HCT116 (cell line): ENCODE results near the gene BCO1. TPM values are rescaled to one million over a fixed set of nuclear protein-coding genes. Genes with fewer than 3 reads are reported as not detected.

ENCODE experiments used
- ATAC-seq: fragments of 200-7000 bp; cut with Tn5 transposase; 2 replicates; pipeline ENCODE4 v1.9.1; 2020; ENCODE audit warnings: mild to moderate bottlenecking, moderate library complexity
- BruUV-seq: library from RNA; stranded (reverse); fragments of 400-500 nt; replicated peaks from 2 replicates; lab custom pipeline; 2021; lab: Mats Ljungman, UMichigan
- CTCF ChIA-PET: fragments of 300-600 bp; sonication (Branson Sonifier 250); formaldehyde crosslinking; loops from one replicate; lab custom pipeline; 2021; ENCODE audit warnings: antibody characterized with exemption; lab: Charles Lee
- POLR2A ChIA-PET: fragments of 300-600, 350-600 bp; sonication (Branson Sonifier 250); formaldehyde crosslinking; loops from one replicate; lab custom pipeline; 2021; ENCODE audit warnings: antibody characterized with exemption; lab: Charles Lee
- RAD21 ChIA-PET, 2 experiments: fragments of 300-600 bp; sonication (Branson Sonifier 250); formaldehyde crosslinking; loops; one replicate each; lab custom pipeline; 2023; ENCODE audit warnings: low total read pairs in 2 of 2; ENCODE audit not compliant: uncharacterized antibody in 2 of 2, unreplicated experiment in 2 of 2, low non-redundant PET in 1 of 2; lab: Charles Lee
- DNase-seq: peaks from one replicate; pipeline ENCODE4 v3.0.0-alpha.2; 2010; ENCODE audit warnings: low read depth, low spot score
- H2AFZ ChIP-seq: fragments of 200-600 bp; shearing (Covaris generic), sonication (generic); 2 replicates; pipeline ENCODE4 v1.6.1; 2017; ENCODE audit warnings: low read depth, mixed run types, mixed read lengths, antibody characterized with exemption, low read length; ENCODE audit not compliant: poor library complexity, severe bottlenecking
- H3K27ac ChIP-seq: 2 replicates; pipeline ENCODE4 v1.5.1; 2012; ENCODE audit warnings: low read depth, low read length
- H3K27me3 ChIP-seq: fragments of 200-600 bp; sonication (generic); 2 replicates; pipeline ENCODE4 v1.6.1; 2016; ENCODE audit warnings: mixed run types, low read length, mixed read lengths; ENCODE audit not compliant: insufficient read depth
- H3K36me3 ChIP-seq, 2 experiments: fragments of 200-500 bp in 1 of 2; fragments of 200-600 bp in 1 of 2; sonication (Bioruptor generic) in 1 of 2; sonication (generic) in 1 of 2; 2 replicates each; pipeline versions ENCODE4 v1.5.1 to v1.6.1; 2014 to 2016; ENCODE audit warnings: low read length in 2 of 2, inconsistent platforms in 1 of 2, mixed read lengths in 1 of 2, mixed run types in 1 of 2; ENCODE audit not compliant: insufficient read depth in 2 of 2, control insufficient read depth in 1 of 2
- H3K4me1 ChIP-seq, 2 experiments: fragments of 200-600 bp in 1 of 2; sonication (generic) in 1 of 2; 2 replicates each; pipeline versions ENCODE4 v1.5.1 to v1.6.1; 2012 to 2017; ENCODE audit warnings: low read length in 2 of 2, inconsistent platforms in 1 of 2, mild to moderate bottlenecking in 1 of 2, mixed read lengths in 1 of 2, mixed run types in 1 of 2, moderate library complexity in 1 of 2; ENCODE audit not compliant: insufficient read depth in 2 of 2, control insufficient read depth in 1 of 2
- H3K4me2 ChIP-seq: fragments of 200-600 bp; sonication (generic); 2 replicates; pipeline ENCODE4 v1.6.1; 2017; ENCODE audit warnings: mixed run types, low read length, mixed read lengths
- H3K4me3 ChIP-seq, 2 experiments: fragments of 200-600 bp in 1 of 2; sonication (generic) in 1 of 2; replicated peaks in 1 of 2; 2 replicates each; pipeline ENCODE4 v1.5.1; 2011 to 2016; ENCODE audit warnings: low read length in 2 of 2, control low read depth in 1 of 2, low read depth in 1 of 2, mild to moderate bottlenecking in 1 of 2, mixed read lengths in 1 of 2, mixed run types in 1 of 2
- H3K79me2 ChIP-seq: fragments of 200-600 bp; sonication (generic); 2 replicates; pipeline ENCODE4 v1.6.1; 2017; ENCODE audit warnings: mild to moderate bottlenecking, mixed run types, low read length, moderate library complexity, mixed read lengths; ENCODE audit not compliant: insufficient read depth
- H3K9ac ChIP-seq: fragments of 200-600 bp; sonication (generic); 2 replicates; pipeline ENCODE4 v1.6.1; 2016; ENCODE audit warnings: low read length, mixed read lengths
- H3K9me2 ChIP-seq: fragments of 200-600 bp; sonication (generic), shearing (Covaris generic); 2 replicates; pipeline ENCODE4 v1.6.1; 2017; ENCODE audit warnings: mixed run types, mild to moderate bottlenecking, moderate library complexity; ENCODE audit not compliant: insufficient read depth
- H3K9me3 ChIP-seq, 2 experiments: fragments of 200-500 bp in 1 of 2; fragments of 200-600 bp in 1 of 2; sonication (Bioruptor generic) in 1 of 2; sonication (generic) in 1 of 2; 2 replicates each; pipeline ENCODE4 v1.6.1; 2014 to 2017; ENCODE audit warnings: low read length in 2 of 2, mixed read lengths in 2 of 2, inconsistent platforms in 1 of 2, low read depth in 1 of 2, mild to moderate bottlenecking in 1 of 2, mixed run types in 1 of 2, moderate library complexity in 1 of 2; ENCODE audit not compliant: control insufficient read depth in 1 of 2, insufficient read depth in 1 of 2
- H4K20me1 ChIP-seq: fragments of 200-600 bp; sonication (generic), shearing (Covaris generic); 2 replicates; pipeline ENCODE4 v1.6.1; 2017; ENCODE audit warnings: mixed run types, mild to moderate bottlenecking, moderate library complexity; ENCODE audit not compliant: insufficient read depth
- CEBPB ChIP-seq: IDR thresholded peaks from 2 replicates; pipeline ENCODE4 v1.6.1; 2012; ENCODE audit warnings: low read depth
- ELF1 ChIP-seq: IDR thresholded peaks from 2 replicates; pipeline ENCODE4 v1.6.1; 2012; ENCODE audit warnings: low read depth, borderline replicate concordance
- EZH2 ChIP-seq: fragments of 200-600 bp; sonication (generic); IDR thresholded peaks from 2 replicates; pipeline ENCODE4 v1.6.1; 2017; ENCODE audit warnings: antibody characterized with exemption, mixed run types
- EZH2phosphoT487 ChIP-seq: fragments of 200-600 bp; IDR thresholded peaks from 2 replicates; pipeline ENCODE4 v1.6.1; 2018; ENCODE audit warnings: antibody characterized with exemption, borderline replicate concordance
- FOSL1 ChIP-seq: IDR thresholded peaks from 2 replicates; pipeline ENCODE4 v1.6.1; 2012; ENCODE audit warnings: low read depth
- JUND ChIP-seq: IDR thresholded peaks from 2 replicates; pipeline ENCODE4 v1.6.1; 2012
- SRF ChIP-seq: IDR thresholded peaks from 2 replicates; pipeline ENCODE4 v1.6.1; 2012; ENCODE audit warnings: low read depth
- TCF7L2 ChIP-seq: IDR thresholded peaks from 2 replicates; pipeline ENCODE4 v1.7.0; 2011; ENCODE audit warnings: borderline replicate concordance, inconsistent platforms; ENCODE audit not compliant: insufficient read depth, insufficient read length; ENCODE audit errors: extremely low read depth
- ZBTB33 ChIP-seq: IDR thresholded peaks from 2 replicates; pipeline ENCODE4 v1.6.1; 2011; ENCODE audit warnings: mild to moderate bottlenecking, low read length, moderate library complexity; ENCODE audit not compliant: insufficient replicate concordance; ENCODE audit errors: extremely low read depth
- intact Hi-C: fragments of 100-400 bp; cut with micrococcal nuclease; formaldehyde crosslinking; loops from 2 replicates; pipeline ENCODE4 v1.10.0; 2022
- total RNA-seq: library from RNA; stranded (reverse); gene quantifications from one replicate; pipeline ENCODE4 v1.2.1, GENCODE V29; 2021; ENCODE audit not compliant: unreplicated experiment

Gene BCO1
- total RNA-seq, 1 experiment from 2014 or later = not detected

GRCh38 chr16:81239367-81240121 is 1.1 kb downstream of the BCO1 start:
- Histone ChIP-seq H3K9me2 (no peaks in the 10 kb centered on the region), H3K36me3 (no peaks in the 10 kb centered on the region), H3K9ac (no peak overlapping the region), H3K9me3 (no peaks in the 10 kb centered on the region), H3K4me3 (no peak overlapping the region), H3K27ac (no peak overlapping the region), H4K20me1 (no peaks in the 10 kb centered on the region), H2AFZ (no peak overlapping the region), H3K4me2 (no peak overlapping the region), H3K27me3 (no peaks in the 10 kb centered on the region), H3K4me1 (peaks cover 4 to 7% of the 10 kb centered on the region in 2 experiments; a peak in 3 of 4 replicates), H3K79me2 (no peaks in the 10 kb centered on the region)
- intact Hi-C loops = no loop called here
- no TSS peak for BruUV-seq
- DNase-seq (no peak), ATAC-seq (no peak)
- ChIA-PET POLR2A (no interaction called here), RAD21 (no interaction called here), CTCF (interaction anchor here (0.7 to 1.0 kb wide), 2 partner anchors 22 to 1201 kb away, joined by 3 read pairs; no protein-coding TSS in a partner anchor)
- TF ChIP-seq JUND (no peak), EZH2phosphoT487 (no peak), CEBPB (no peak)

GRCh38 chr16:81241706-81242105 is 3.2 kb downstream of the BCO1 start:
- Histone ChIP-seq H3K27ac (no peak overlapping the region), H2AFZ (no peak overlapping the region), H3K9ac (no peak overlapping the region), H3K36me3 (no peaks in the 10 kb centered on the region), H4K20me1 (no peaks in the 10 kb centered on the region), H3K4me1 (peaks cover 4 to 7% of the 10 kb centered on the region in 2 experiments; a peak in 3 of 4 replicates), H3K9me3 (no peaks in the 10 kb centered on the region), H3K79me2 (no peaks in the 10 kb centered on the region), H3K9me2 (no peaks in the 10 kb centered on the region), H3K4me3 (no peak overlapping the region), H3K27me3 (no peaks in the 10 kb centered on the region), H3K4me2 (no peak overlapping the region)
- RAD21 ChIA-PET = no interaction called here
- CTCF ChIA-PET = no interaction called here
- ATAC-seq = no peak
- POLR2A ChIA-PET = no interaction called here
- no peak for TF ChIP-seq EZH2
- no peak for TF ChIP-seq FOSL1
- TF ChIP-seq ELF1 = no peak
- TF ChIP-seq ZBTB33 = no peak
- no peak for TF ChIP-seq SRF
- no peak for TF ChIP-seq TCF7L2
- no TSS peak for BruUV-seq
- DNase-seq = no peak
- intact Hi-C loops = no loop called here
